Glutamatergic neuron (in vitro differentiated cells): Measurements from ENCODE around the gene PITX3. TPM values are rescaled to one million over a fixed set of nuclear protein-coding genes. Genes with fewer than 3 reads are reported as not detected.

Experiments
- DNase-seq: peaks from one replicate; pipeline ENCODE4 v3.0.0; 2022
- H3K27ac Mint-ChIP-seq: one replicate; pipeline ENCODE4 v1.8.0; 2020; ENCODE audit warnings: mild to moderate bottlenecking, mixed read lengths, inconsistent platforms; ENCODE audit not compliant: unreplicated experiment
- H3K27me3 Mint-ChIP-seq: one replicate; pipeline ENCODE4 v1.8.0; 2020; ENCODE audit warnings: mild to moderate bottlenecking, moderate library complexity, mixed read lengths, inconsistent platforms; ENCODE audit not compliant: unreplicated experiment
- H3K36me3 Mint-ChIP-seq: one replicate; pipeline ENCODE4 v1.8.0; 2020; ENCODE audit warnings: mild to moderate bottlenecking, mixed read lengths, inconsistent platforms; ENCODE audit not compliant: unreplicated experiment
- H3K4me1 Mint-ChIP-seq: one replicate; pipeline ENCODE4 v1.8.0; 2020; ENCODE audit warnings: mild to moderate bottlenecking, low read depth, mixed read lengths, inconsistent platforms; ENCODE audit not compliant: unreplicated experiment
- H3K4me3 Mint-ChIP-seq: one replicate; pipeline ENCODE4 v1.8.0; 2020; ENCODE audit warnings: mild to moderate bottlenecking, mixed read lengths, inconsistent platforms; ENCODE audit not compliant: unreplicated experiment
- H3K9me3 Mint-ChIP-seq: one replicate; pipeline ENCODE4 v1.8.0; 2020; ENCODE audit warnings: mild to moderate bottlenecking, moderate library complexity, mixed read lengths, inconsistent platforms; ENCODE audit not compliant: unreplicated experiment
- total RNA-seq: library from RNA; stranded (reverse); fragmentation: NEBNext Ultra II Directional; extraction: Animal tissue kit (Norgen Biotek cat#: 25700); gene quantifications from one replicate; pipeline ENCODE4 v1.2.1, GENCODE V29; 2021; ENCODE audit not compliant: unreplicated experiment
- TF ChIP-seq, protein P1 (sequence below): fragments of 200-600 bp; sonication (generic); IDR thresholded peaks from one replicate; pipeline ENCODE4 v1.5.0; 2021; ENCODE audit not compliant: partially characterized antibody, unreplicated experiment

PITX3 gene
- total RNA-seq, 1 donor from 2014 or later, result not detected

GRCh38 chr10:102235598-102235920 is 5.8 kb downstream of the PITX3 start:
- TF ChIP-seq, protein P1, sequence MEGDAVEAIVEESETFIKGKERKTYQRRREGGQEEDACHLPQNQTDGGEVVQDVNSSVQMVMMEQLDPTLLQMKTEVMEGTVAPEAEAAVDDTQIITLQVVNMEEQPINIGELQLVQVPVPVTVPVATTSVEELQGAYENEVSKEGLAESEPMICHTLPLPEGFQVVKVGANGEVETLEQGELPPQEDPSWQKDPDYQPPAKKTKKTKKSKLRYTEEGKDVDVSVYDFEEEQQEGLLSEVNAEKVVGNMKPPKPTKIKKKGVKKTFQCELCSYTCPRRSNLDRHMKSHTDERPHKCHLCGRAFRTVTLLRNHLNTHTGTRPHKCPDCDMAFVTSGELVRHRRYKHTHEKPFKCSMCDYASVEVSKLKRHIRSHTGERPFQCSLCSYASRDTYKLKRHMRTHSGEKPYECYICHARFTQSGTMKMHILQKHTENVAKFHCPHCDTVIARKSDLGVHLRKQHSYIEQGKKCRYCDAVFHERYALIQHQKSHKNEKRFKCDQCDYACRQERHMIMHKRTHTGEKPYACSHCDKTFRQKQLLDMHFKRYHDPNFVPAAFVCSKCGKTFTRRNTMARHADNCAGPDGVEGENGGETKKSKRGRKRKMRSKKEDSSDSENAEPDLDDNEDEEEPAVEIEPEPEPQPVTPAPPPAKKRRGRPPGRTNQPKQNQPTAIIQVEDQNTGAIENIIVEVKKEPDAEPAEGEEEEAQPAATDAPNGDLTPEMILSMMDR, result no peak
- no peak for DNase-seq
- peaks cover 8% of the 10 kb centered on the region for H3K4me1 Mint-ChIP-seq
- H3K9me3 Mint-ChIP-seq, result peaks cover 3% of the 10 kb centered on the region
- H3K27ac Mint-ChIP-seq, result no peak overlapping the region
- no peak overlapping the region for H3K4me3 Mint-ChIP-seq
- H3K36me3 Mint-ChIP-seq, result peaks cover 6% of the 10 kb centered on the region
- H3K27me3 Mint-ChIP-seq, result peaks cover 9% of the 10 kb centered on the region

DNA sequence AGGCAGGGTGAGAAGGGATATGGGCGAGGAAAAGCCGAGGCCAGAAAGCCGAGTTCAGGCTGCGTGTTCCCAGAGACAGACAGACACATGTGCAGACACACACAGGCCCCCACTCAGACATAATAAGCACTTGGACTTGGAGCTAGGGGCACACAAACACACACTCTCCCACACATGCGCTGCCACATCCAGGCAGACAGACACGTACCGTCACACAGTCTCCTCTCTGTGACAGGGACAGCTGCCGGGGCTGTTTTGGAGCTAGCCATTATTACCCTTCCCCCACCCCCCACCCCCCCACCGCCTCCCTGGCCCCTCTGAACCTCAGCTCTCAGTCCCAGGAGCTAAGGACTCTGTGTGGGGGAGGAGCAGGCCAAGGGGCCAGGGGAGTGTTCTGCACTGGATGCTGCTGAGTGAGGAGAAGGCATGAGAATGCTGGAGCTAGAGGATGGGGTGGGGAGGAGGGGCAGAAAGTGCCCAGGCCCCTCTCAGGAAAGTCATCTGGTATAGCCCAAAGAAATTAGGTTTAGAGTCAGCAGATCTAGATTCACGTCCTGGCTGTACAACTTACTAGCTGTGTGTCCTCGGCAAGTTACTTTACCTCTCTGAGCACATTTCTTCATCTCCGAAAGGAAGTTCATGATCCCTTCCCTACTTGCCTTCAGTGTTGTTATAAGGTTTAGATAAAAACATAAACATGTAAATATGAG is 6.3 kb downstream of the PITX3 start:
- Mint-ChIP-seq H3K36me3 (peaks cover 6% of the 10 kb centered on the region), H3K27me3 (peaks cover 5% of the 10 kb centered on the region), H3K4me3 (no peak overlapping the region)

DNA sequence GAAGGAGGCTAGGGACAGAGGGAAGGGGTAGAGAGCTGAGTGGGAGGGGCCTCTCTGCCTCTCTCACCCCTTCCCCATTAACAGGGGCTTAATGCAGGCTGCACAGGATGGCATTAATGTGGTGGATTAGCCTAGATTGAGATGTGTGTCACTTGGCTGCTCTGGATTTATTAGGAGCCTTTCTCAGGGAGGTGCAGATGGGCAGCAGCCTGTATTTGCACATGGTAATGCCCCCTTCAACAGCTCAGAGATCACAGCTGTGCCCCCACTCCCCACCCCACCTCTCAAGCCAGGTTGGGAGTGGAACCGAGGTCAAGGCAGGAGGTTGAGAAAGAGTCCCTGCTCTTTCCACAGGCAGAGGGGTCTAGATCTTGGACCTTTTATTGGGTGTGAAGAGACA is 7.3 kb downstream of the PITX3 start:
- Mint-ChIP-seq H3K27me3 (peaks cover 12% of the 10 kb centered on the region), H3K36me3 (peaks cover 6% of the 10 kb centered on the region), H3K4me3 (no peak overlapping the region), H3K27ac (no peak overlapping the region), H3K9me3 (peaks cover 3% of the 10 kb centered on the region), H3K4me1 (peaks cover 5% of the 10 kb centered on the region)
- DNase-seq, result no peak
- TF ChIP-seq, protein P1, result no peak

More for the DNA sequence above, 6.3 kb downstream of the PITX3 start:
- Mint-ChIP-seq H3K4me1 (peaks cover 5% of the 10 kb centered on the region), H3K27ac (no peak overlapping the region), H3K9me3 (peaks cover 3% of the 10 kb centered on the region)
- DNase-seq, result no peak
- TF ChIP-seq, protein P1, result no peak

DNA sequence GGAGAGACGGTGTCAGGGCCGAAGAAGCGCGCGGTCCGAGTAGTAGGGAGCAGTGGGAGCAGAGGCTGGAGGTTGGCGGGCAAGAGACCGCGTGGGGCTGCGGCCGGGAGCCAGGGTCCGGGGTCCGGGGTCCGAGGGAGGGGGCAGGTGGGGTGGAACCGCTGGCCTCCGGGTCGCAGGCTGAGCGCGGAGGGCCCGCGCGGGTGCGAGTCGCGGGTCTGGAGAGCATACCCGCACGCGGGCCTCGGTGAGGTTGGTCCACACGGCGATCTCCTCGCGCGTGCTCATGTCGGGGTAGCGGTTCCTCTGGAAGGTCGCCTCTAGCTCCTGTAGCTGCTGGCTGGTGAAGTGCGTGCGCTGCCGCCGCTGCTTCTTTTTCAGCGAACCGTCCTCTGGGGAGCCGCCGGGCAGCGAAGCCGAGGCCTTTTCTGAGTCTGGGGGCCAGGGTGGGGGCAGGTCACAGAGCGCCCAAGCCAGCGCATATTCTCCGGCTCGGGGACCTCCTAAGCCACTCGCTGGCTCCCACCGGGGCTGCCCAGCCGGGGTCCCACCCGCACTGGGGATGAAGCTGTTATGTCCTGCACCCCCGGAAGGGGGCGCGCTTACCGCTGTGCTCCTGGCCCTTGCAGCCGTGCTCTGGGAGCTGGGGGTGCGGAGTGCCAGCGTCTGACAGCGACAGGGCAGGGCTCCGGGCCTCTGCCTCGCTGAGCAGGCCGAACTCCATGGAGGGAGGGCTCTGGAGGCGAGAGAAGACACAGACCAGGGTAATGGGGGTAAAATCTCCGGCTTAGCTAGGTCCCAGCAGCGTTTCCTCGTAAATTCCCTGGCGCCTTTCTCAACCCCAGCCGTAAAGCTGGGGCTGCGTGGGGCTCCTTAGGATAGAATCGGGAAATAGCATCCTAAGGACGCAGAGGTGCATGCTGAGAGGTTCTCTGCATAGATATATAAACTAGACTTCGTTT is 9.7 kb downstream of the PITX3 start:
- TF ChIP-seq, protein P1, result peak; percentile 89
- H3K27me3 Mint-ChIP-seq, result peaks cover 24% of the 10 kb centered on the region
- H3K9me3 Mint-ChIP-seq, result peaks cover 3% of the 10 kb centered on the region
- peaks cover 5% of the 10 kb centered on the region for H3K4me1 Mint-ChIP-seq
- H3K4me3 Mint-ChIP-seq, result peak overlapping the region; percentile 41
- no peak overlapping the region for H3K27ac Mint-ChIP-seq
- peaks cover 6% of the 10 kb centered on the region for H3K36me3 Mint-ChIP-seq
- peak; percentile 66 for DNase-seq
